HepG2 (cell line): ENCODE data around the gene POLR1H. TPM values are rescaled to one million over a fixed set of nuclear protein-coding genes. Genes with fewer than 3 reads are reported as not detected.

Experiments used
- ARID4A ChIP-seq: sonication (generic); formaldehyde crosslinking; IDR thresholded peaks from 2 replicates; pipeline ENCODE4 v1.5.0; 2020; ENCODE audit warnings: mild to moderate bottlenecking, missing genetic modification reagents, borderline replicate concordance
- GABPA ChIP-seq, 2 experiments: IDR thresholded peaks; 2 replicates each; pipeline ENCODE4 v1.6.1; 2011 to 2016; ENCODE audit warnings: low read depth in 2 of 2, low read length in 1 of 2, missing biosample characterization in 1 of 2, missing genetic modification characterization in 1 of 2
- GABPB1 ChIP-seq: IDR thresholded peaks from 2 replicates; pipeline ENCODE4 v1.6.1; 2016; ENCODE audit warnings: mild to moderate bottlenecking, missing genetic modification reagents, moderate library complexity, missing compliant biosample characterization
- HINFP ChIP-seq: sonication (generic); formaldehyde crosslinking; IDR thresholded peaks from 2 replicates; pipeline ENCODE4 v1.4.0; 2020; ENCODE audit warnings: low read depth, mild to moderate bottlenecking, missing genetic modification reagents
- MLX ChIP-seq: IDR thresholded peaks from 2 replicates; pipeline ENCODE4 v1.6.1; 2016
- MNT ChIP-seq: fragments of 450-650 bp; IDR thresholded peaks from 2 replicates; pipeline ENCODE4 v1.6.1; 2016
- MXI1 ChIP-seq: IDR thresholded peaks from 3 replicates; pipeline ENCODE4 v1.6.1; 2012; ENCODE audit warnings: low read depth, low read length, inconsistent platforms, borderline replicate concordance
- PPARG ChIP-seq: conservative IDR thresholded peaks from 2 replicates; pipeline ENCODE4 v1.6.1; 2016; ENCODE audit warnings: missing biosample characterization, missing genetic modification reagents
- TEAD3 ChIP-seq: optimal IDR thresholded peaks from 2 replicates; pipeline ENCODE3; 2016; ENCODE audit warnings: borderline replicate concordance
- THRA ChIP-seq: sonication (generic); formaldehyde crosslinking; IDR thresholded peaks from 2 replicates; pipeline ENCODE4 v1.4.0; 2020; ENCODE audit warnings: missing genetic modification reagents, borderline replicate concordance
- ZNF274 ChIP-seq: sonication (generic); formaldehyde crosslinking; IDR thresholded peaks from 2 replicates; pipeline ENCODE4 v1.5.1; 2020; ENCODE audit warnings: mild to moderate bottlenecking, missing genetic modification reagents
- ZNF276 ChIP-seq: sonication (generic); formaldehyde crosslinking; IDR thresholded peaks from 2 replicates; pipeline ENCODE4 v1.4.0; 2020; ENCODE audit warnings: mild to moderate bottlenecking, low read depth, missing genetic modification reagents
- ZNF317 ChIP-seq: sonication (generic); formaldehyde crosslinking; IDR thresholded peaks from 2 replicates; pipeline ENCODE4 v1.5.0; 2020; ENCODE audit warnings: mild to moderate bottlenecking, missing genetic modification reagents
- ZNF605 ChIP-seq: sonication (generic); formaldehyde crosslinking; IDR thresholded peaks from 2 replicates; pipeline ENCODE4 v1.8.0; 2022; ENCODE audit warnings: mild to moderate bottlenecking, missing genetic modification reagents
- polyA plus RNA-seq, 8 experiments: library from polyadenylated mRNA; depleted of rRNA in 3 of 8; stranded (reverse) in 7 of 8; unstranded in 1 of 8; fragments of >200 nt; fragmentation: Illumina TruSeq in 4 of 8; extraction: Trizol in 4 of 8; gene quantifications; 2 replicates each; pipeline versions ENCODE4 v1.2.1 to v1.2.3, GENCODE V29; 2011 to 2016; ENCODE audit warnings: low read depth in 4 of 8, missing spikeins in 1 of 8, mixed read lengths in 1 of 8; ENCODE audit not compliant: insufficient read depth in 1 of 8
- total RNA-seq, 5 experiments: library from RNA; depleted of rRNA; stranded (reverse); fragments of >200 nt; fragmentation: Illumina TruSeq; extraction: Trizol; gene quantifications; 2 replicates each; pipeline ENCODE4 v1.2.3, GENCODE V29; 2016; ENCODE audit warnings: low read depth in 1 of 5

POLR1H gene
- total and polyA plus RNA-seq, 2 of the 13 experiments (the other 11 are each of a cell fraction or from before 2014, with no cell fraction given), result 61.4 to 79.8 TPM

GRCh38 chr6:30091577-30092381, 30.7 kb downstream of the POLR1H start (continued):
- no peak for TF ChIP-seq GABPA (IDR thresholded peaks at IDR 0.05; ENCODE audit: low read depth, low read length)
- TF ChIP-seq GABPA (CRISPR knock-in tag; IDR thresholded peaks at IDR 0.05; ENCODE audit: low read depth), result peak; percentile 35
- TF ChIP-seq MLX (CRISPR knock-in tag), result peak; percentile 37; the same call in 1 of the 2 replicates
- 0 out of 2 replicates have a peak, but pooled peaks have one; percentile 49 for TF ChIP-seq ZNF274 (CRISPR knock-in tag)
- 0 out of 2 replicates have a peak, but pooled peaks have one; percentile 14 for TF ChIP-seq ARID4A (CRISPR knock-in tag)
- 0 out of 2 replicates have a peak, but pooled peaks have one; percentile 31 for TF ChIP-seq GABPB1 (CRISPR knock-in tag)
- 0 out of 2 replicates have a peak, but pooled peaks have one; percentile 31 for TF ChIP-seq MNT
- TF ChIP-seq ZNF276, result 0 out of 2 replicates have a peak, but pooled peaks have one; percentile 80
- peak; percentile 18 for TF ChIP-seq TEAD3 (CRISPR knock-in tag)
- no peak for TF ChIP-seq THRA (CRISPR knock-in tag)
- TF ChIP-seq ZNF605 (CRISPR knock-in tag), result 0 out of 2 replicates have a peak, but pooled peaks have one; percentile 37
- peak; percentile 63; the same call in 1 of the 2 replicates for TF ChIP-seq ZNF317 (CRISPR knock-in tag)
- TF ChIP-seq MXI1, result peak; percentile 47; the same call in 1 of the 3 replicates
- no peak for TF ChIP-seq HINFP (CRISPR knock-in tag)
- peak; percentile 68 for TF ChIP-seq PPARG
